ENCODE results near the gene CDK11A.
"Not testable (repeated sequence)": the region's sequence is repeated elsewhere in the genome, so short reads cannot be mapped to it uniquely, and the experiment has no call there.

CDK11A gene

GRCh38 chr1:1753607-1754005 lies 29.4 kb upstream of the CDK11A start:
- H3K4me3 ChIP-seq (ENCODE audit: low read depth, low read length) = no peak overlapping the region
- no peak for DNase-seq (ENCODE audit: low read depth)
- TF ChIP-seq CTCF (conservative IDR thresholded peaks at IDR 0.05; ENCODE audit: low read depth, low read length) = no peak

GRCh38 chr1:1752636-1753606 lies 28.8 kb upstream of the CDK11A start:
- no peak for TF ChIP-seq CTCF (conservative IDR thresholded peaks at IDR 0.05; ENCODE audit: low read depth, low read length)
- no peak for DNase-seq (ENCODE audit: low read depth)
- no peak overlapping the region for H3K4me3 ChIP-seq (ENCODE audit: low read depth, low read length)

- H3K4me3 ChIP-seq (ENCODE audit: low read depth, low read length) = no peak overlapping the region
- no peak for TF ChIP-seq CTCF (conservative IDR thresholded peaks at IDR 0.05; ENCODE audit: low read depth, low read length)
- DNase-seq (ENCODE audit: low read depth) = no peak
Observed at GRCh38 chr1:1752190-1752589, 28.0 kb upstream of the CDK11A start.

GRCh38 chr1:1749941-1750340 lies 25.8 kb upstream of the CDK11A start:
- not testable (repeated sequence) for H3K4me3 ChIP-seq (ENCODE audit: low read depth, low read length); DNase-seq (ENCODE audit: low read depth)

GRCh38 chr1:1748686-1749321 lies 24.6 kb upstream of the CDK11A start:
- no peak overlapping the region for H3K4me3 ChIP-seq (ENCODE audit: low read depth, low read length)
- TF ChIP-seq CTCF (conservative IDR thresholded peaks at IDR 0.05; ENCODE audit: low read depth, low read length) = no peak
- DNase-seq (ENCODE audit: low read depth) = peak; percentile 8

GRCh38 chr1:1746566-1746909 lies 22.4 kb upstream of the CDK11A start:
- not testable (repeated sequence) for H3K4me3 ChIP-seq (ENCODE audit: low read depth, low read length); DNase-seq (ENCODE audit: low read depth)

GRCh38 chr1:1745651-1746565 lies 21.8 kb upstream of the CDK11A start:
- DNase-seq (ENCODE audit: low read depth) = peak; percentile 30
- H3K4me3 ChIP-seq (ENCODE audit: low read depth, low read length) = peak overlapping the region; percentile 52

- DNase-seq (ENCODE audit: low read depth); H3K4me3 ChIP-seq (ENCODE audit: low read depth, low read length): not testable (repeated sequence)
Observed at GRCh38 chr1:1742529-1742928, 18.4 kb upstream of the CDK11A start.

- peak; percentile 98 for DNase-seq (ENCODE audit: low read depth)
Observed at GRCh38 chr1:1741013-1741412, 16.9 kb upstream of the CDK11A start.

GRCh38 chr1:1738799-1739337 lies 14.7 kb upstream of the CDK11A start:
- H3K4me3 ChIP-seq (ENCODE audit: low read depth, low read length); DNase-seq (ENCODE audit: low read depth): not testable (repeated sequence)

More at GRCh38 chr1:1741013-1741412, 16.9 kb upstream of the CDK11A start:
- H3K4me3 ChIP-seq (ENCODE audit: low read depth, low read length) = not testable (repeated sequence)

GRCh38 chr1:1737675-1738590 lies 13.8 kb upstream of the CDK11A start:
- DNase-seq (ENCODE audit: low read depth); H3K4me3 ChIP-seq (ENCODE audit: low read depth, low read length): not testable (repeated sequence)
